Stomach (tissue), 4 donors: Measurements from ENCODE around the gene PIP5K1B.

Experiments used
- CTCF ChIP-seq, 7 experiments: fragments of 450-650 bp in 4 of 7; fragments of 200-600 bp in 3 of 7; sonication (generic) in 3 of 7; IDR thresholded peaks; one replicate each; pipeline ENCODE4 v1.5.1; 2016 to 2019; ENCODE audit warnings: antibody characterized with exemption in 7 of 7, control low read depth in 2 of 7, mild to moderate bottlenecking in 1 of 7
- POLR2A ChIP-seq, 4 donors: fragments of 450-650 bp; IDR thresholded peaks; one replicate each; pipeline ENCODE4 v1.6.1; 2016; ENCODE audit warnings: antibody characterized with exemption in 4 of 4, control low read depth in 2 of 4, mild to moderate bottlenecking in 1 of 4, moderate library complexity in 1 of 4

GRCh38 chr9:69058101-69058500 is 353.1 kb downstream of the PIP5K1B start:
- TF ChIP-seq CTCF (IDR thresholded peaks at IDR 0.05) (no peak), POLR2A (IDR thresholded peaks at IDR 0.05) (no peak)
